GM21529 (cell line): ENCODE results near the gene PTK7.

Experiments used
- ATAC-seq: cut with Tn5 transposase; IDR thresholded peaks from one replicate; pipeline ENCODE4 v1.9.1; 2021; ENCODE audit not compliant: unreplicated experiment

PTK7 gene

DNA sequence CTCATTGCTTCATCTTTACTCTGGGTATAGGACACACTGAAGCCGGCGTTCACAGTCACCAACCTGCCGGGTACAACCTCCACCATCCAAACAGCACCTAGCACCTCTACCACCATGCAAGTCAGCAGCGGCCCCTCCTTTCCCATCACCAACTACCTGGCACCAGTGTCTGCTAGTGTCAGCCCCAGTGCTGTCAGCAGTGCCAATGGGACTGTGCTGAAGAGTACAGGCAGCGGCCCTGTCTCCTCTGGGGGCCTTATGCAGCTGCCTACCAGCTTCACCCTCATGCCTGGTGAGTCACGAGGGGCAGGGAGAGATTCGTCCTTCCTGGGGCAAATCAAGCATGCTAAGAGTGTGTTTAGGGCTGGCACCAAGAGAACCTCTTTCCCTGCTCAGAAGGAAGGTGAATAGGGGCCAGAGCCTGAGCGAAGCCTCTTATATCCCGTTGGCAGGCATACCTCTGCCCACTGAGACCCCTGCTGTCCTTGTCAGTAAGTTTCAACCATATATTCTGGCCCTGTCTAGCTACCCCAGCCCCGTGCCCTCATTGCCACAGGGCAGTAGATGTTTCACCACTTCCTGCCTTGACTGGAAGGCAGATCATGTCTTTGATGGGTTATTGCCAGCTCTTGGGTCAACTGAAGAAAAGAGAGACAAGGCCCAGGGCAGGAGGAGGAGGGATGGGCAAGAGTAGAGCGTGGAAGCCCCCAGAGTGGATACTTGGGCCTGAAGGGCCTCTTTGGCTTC, 99.7 kb downstream of the PTK7 start:
- no peak for ATAC-seq

DNA sequence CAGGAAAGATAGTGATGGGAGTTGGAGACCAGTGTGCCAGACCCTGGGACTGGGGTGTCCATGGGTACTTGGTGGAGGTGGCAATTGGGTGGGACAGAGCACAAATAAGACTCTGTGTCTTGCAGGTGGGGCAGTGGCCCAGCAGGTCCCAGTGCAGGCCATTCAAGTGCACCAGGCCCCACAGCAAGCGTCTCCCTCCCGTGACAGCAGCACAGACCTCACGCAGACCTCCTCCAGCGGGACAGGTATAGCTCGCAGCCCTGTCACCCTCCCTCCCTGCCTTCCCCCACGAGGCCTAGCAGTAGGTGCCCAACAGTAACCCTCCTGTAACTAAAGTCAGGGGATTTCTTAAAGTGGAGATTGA, 100.3 kb downstream of the PTK7 start:
- no peak for ATAC-seq

DNA sequence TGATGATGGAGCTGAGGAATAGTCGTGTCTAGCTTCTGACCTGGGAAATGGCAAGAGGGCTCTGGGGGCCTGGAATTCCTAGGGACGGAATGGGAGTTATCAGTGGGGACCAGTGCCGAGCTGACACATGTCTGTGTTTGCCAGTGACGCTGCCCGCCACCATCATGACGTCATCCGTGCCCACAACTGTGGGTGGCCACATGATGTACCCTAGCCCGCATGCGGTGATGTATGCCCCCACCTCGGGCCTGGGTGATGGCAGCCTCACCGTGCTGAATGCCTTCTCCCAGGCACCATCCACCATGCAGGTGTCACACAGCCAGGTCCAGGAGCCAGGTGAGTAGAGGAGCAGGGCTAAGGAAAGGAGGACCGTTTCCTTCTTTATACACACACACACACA, 102.0 kb downstream of the PTK7 start:
- no peak for ATAC-seq

DNA sequence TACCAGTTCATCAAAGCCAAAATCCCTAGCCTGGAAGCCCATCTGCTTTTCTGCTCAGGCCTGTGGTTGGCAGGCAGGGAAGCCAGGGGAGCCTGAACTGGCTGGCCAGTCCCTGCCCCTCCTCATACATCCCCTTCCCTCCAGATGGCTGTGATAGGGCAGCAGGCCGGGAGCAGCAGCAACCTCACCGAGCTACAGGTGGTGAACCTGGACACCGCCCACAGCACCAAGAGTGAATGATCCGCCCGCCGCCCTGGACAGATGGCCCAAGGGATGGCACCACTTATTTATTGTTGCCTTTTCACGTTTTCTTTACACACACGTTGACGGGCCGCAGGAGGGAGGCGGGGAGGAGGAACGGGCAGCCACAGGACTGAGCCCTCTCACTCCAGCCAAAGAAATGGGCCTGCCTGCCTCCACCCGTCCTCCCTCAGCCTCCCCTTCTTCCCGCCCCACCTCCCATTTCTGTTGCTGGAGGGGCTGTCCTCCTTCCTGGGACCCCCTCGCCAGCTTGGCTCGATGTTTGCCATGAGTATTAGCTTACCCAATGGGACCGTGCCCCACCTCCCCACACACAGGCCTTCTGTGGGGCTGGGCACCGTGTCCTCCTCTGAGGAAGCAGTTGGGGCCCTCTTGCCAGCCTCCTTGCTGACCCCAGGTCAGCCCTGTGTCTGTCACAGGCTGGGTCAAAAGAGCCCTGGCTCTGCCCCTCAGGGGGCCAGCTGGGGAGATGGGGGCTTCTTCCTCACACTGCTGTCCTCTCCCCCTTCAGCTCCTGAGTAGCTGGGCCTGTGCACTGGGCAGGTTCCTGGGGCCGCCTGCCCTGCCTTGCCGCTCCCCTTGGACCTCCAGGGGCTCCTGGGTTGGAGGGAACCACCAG, 103.1 kb downstream of the PTK7 start:
- ATAC-seq = no peak

DNA sequence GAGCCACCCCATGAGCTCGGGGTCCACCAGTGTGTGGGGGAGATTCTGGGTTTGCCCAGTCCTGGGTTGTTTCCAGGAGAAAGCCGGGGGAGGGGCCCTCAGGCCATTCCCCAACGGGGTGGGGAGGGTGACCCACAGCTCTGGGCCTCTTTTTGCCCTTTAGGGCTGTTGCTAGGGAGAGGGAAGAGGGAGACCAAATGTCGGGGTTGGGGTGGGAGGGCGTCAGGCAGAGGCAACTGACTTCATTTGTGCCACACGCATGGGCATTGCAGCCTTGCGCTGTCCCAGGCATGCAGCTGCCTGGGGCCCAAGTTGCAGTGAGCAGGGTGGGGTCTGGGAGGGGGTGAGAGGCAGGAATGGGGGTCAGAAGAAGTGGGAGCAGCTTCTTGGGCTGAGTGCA, 103.9 kb downstream of the PTK7 start:
- no peak for ATAC-seq

DNA sequence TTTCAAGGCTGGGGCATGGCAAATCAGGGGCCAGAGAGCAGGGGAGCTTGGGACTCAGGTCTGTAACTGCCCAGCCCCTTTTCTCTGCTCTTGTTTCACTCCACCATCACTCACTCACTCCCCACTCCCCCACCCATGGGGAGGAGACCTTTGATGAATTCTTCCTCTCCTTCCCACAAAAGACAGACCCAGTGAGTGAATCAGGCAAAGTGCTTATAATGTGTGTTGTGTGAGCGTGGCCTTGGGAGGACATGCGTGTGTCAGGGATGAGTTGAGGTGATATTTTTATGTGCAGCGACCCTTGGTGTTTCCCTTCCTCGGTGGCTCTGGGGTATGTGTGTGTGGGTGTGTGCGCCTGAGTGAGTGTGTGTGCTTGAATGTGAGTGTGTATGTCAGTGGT, 104.9 kb downstream of the PTK7 start:
- no peak for ATAC-seq

DNA sequence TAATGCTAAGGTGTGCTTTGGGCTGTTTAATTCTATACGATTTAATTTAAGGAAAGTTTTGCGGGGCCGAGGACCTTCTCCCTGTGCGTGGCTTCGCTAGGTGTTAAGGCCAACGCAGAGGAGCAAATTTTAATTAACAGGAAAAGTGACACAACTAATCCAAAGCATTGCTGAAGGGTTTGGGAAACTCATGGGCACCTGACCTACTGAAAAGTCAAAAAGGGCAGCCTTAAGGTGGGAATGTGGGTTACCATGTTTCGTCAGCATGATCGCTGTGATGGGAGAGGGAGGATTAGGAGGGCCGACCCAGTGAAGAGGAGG, 105.5 kb downstream of the PTK7 start:
- ATAC-seq = no peak

DNA sequence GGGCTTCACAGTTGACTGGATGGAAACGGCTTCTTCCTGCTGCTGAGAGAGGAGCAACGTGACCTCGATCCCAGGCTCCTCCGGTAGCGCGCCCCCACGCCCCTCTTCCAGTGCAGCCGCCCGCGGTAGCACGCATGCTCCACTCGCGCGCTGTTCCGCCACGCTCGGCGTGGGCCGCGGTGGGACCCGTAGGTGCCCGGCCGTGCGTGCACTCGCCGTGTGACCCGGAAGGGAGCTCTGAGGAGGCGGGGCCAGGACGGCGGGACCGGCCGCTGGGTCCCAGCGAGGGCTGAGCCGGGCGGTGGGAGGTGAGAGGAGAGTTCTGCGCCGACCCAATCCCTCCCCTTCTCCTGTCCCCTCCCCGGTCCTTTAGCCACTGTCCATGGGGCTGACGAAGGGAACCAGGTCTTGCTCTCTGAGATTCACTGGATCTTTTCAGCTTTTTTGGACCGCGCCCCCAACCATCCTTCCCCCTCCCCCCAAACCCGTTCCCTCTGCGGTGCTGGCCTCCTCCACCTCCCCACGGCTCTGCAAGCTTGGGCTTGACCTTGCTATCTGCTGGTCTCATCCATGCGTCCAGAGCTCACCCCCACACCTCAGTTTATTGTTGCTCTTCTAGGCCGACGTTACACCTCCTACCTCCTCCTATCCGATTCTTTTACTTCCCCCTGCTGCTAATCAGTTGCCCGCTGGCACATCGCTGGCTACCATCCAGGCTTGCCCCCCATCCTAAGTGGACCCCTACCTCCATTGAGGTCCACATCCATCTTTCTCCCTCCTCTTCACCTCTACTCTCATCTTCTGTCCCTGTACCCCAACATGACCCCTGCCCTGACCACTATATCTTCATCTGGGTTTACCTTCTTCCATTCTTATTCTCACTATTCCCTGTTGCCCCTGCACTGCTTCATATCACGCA, 106.1 kb downstream of the PTK7 start, which contains the start of gene CUL9:
Gene CUL9, plus strand, starts transcription at position 255 of the 919 bp plus-strand sequence. CDS start 2,115 bp downstream, outside the sequence.
- peak; percentile 94 for ATAC-seq

DNA sequence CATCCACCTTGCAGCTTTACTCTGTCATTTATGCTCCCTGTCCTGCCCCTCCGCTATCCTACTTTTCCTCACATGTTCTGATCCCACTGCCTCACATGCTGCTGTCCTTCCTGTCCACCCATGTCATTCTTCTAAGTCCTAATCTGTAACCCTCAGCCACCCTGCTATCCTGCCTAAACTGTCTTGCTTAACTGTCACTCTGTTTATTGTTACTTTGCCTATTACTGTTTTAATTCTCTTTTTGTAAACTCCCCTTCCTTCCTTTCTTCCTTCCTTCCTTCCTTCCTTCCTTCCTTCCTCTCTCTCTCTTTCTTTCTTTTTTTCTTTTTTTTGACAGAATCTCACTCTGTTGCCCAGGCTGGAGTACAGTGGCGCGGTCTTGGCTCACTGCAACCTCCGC, 107.3 kb downstream of the PTK7 start:
- no peak for ATAC-seq

DNA sequence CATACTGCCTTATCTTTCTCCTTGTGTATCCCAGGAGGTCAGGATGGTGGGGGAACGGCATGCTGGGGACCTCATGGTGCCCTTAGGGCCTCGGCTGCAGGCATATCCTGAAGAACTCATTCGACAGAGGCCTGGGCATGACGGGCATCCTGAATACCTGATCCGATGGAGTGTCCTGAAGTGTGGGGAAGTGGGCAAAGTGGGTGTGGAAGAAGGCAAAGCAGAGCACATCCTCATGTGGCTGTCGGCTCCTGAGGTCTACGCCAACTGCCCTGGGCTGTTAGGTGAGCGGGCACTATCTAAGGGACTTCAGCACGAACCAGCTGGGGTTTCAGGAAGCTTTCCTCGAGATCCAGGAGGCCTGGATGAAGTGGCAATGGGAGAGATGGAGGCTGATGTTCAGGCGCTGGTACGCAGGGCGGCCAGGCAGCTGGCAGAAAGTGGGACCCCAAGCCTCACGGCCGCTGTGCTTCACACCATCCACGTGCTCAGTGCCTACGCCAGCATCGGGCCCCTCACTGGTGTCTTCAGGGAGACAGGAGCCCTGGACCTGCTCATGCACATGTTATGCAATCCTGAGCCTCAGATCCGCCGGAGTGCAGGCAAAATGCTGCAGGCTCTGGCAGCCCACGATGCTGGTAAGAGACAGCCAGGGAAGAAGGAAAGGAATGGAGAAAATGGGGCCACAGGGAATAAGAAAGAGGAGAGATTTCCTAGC, 108.3 kb downstream of the PTK7 start:
- no peak for ATAC-seq

DNA sequence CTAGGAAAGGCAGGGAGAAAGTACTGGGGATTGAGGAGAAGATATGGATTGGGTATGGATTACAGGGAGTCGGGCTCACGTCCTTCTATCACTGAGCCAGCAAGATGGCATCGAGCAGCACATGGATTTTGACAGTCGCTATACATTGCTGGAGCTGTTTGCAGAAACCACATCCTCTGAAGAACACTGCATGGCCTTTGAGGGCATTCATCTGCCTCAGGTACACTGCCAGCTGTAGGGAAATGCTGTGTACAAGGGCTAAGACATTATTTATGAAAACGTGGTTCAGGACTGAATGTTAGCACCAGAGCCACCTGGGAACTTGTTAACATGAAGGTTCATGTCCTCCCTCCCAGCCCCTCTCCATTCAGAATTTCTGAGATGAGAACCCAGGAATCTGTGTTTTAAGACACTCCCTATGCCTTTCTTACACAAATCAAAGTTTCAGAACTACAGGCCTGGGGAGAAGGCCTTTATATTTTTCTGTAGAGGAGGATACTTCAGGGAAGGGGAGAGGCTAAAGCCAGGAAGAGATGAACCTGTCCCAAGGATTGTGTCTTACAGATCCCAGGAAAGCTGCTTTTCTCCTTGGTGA, 109.4 kb downstream of the PTK7 start:
- no peak for ATAC-seq

DNA sequence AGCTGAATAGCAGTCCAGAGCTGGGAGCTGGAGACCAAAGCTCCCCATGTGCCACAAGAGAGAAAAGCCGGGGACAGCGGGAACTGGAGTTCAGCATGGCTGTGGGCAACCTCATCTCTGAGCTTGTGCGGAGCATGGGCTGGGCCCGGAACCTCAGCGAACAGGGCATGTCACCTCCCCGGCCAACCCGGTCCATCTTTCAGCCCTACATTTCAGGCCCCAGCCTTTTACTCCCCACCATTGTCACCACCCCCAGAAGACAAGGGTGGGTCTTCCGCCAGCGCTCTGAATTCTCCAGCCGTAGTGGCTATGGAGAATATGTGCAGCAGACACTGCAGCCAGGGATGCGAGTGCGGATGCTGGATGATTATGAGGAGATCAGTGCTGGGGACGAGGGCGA, 109.9 kb downstream of the PTK7 start:
- no peak for ATAC-seq

DNA sequence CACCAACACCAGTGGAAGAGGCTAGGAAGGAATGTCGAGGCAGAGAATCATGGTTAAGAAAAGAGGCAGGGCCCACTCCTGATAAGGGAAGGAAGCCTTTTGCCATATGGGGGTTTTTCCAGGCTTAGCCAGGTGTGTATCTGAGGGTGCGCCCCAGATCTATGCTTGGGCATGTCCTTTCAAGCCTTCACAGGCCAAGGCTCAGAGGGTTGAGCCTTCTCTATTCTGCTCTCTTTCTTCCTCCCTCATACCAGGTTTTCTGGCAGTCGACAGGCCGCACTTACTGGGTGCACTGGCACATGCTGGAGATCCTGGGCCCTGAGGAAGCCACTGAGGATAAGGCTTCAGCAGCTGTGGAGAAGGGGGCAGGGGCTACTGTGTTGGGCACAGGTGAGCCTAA, 110.6 kb downstream of the PTK7 start:
- ATAC-seq = no peak

DNA sequence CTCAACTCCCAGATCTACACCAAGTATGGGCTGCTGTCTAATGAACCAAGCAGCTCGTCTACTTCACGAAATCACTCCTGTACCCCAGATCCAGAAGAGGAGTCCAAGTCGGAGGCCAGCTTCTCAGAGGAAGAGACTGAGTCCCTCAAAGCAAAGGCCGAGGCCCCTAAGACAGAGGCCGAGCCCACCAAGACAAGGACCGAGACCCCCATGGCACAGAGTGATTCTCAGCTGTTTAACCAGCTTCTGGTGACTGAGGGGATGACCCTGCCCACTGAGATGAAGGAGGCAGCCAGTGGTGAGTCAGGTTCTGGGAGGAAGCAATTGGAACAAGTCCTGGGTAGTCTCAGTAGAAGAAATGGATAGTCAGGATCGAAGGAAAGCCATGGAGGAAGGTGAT, 111.7 kb downstream of the PTK7 start:
- ATAC-seq = no peak

DNA sequence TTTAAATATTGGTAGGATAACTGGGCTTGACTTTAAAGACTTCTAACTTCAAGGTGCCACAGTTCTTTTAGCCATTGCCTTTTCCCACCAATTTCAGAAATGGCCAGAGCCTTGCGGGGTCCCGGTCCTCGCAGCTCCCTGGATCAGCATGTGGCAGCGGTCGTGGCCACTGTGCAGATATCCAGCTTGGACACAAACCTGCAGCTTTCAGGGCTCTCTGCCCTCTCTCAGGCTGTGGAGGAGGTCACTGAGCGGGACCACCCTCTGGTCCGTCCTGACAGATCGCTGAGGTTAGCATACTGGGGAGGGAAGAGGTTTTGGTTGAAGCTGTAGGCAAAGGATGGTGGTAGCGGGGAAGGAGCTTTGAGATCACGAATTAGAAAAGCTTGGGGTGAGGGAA, 112.3 kb downstream of the PTK7 start:
- ATAC-seq = no peak

DNA sequence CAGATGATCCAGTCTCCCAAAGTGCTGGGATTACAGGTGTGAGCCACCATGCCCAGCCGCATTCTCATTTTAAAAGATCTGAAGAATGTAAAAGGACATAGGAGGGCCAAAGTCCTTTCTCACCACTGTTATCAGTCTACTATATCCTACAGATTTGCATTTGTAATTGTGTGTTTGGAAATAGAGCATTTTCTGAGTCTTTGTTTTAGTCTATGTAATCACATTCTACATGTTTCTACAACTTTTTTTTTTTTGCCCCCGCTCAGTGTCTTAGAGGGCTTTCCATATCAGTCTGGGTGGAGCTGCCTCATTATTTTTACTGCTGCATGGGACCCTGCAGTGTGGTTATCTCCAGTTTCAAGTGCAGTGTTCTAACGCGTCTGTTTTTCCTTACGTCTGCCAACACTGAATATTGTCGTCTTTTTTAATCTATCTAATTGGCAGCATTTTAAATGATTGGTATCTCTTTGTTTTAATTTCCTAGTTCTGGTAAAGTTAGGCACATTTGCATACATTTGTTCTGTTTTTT, 113.7 kb downstream of the PTK7 start:
- ATAC-seq = no peak

DNA sequence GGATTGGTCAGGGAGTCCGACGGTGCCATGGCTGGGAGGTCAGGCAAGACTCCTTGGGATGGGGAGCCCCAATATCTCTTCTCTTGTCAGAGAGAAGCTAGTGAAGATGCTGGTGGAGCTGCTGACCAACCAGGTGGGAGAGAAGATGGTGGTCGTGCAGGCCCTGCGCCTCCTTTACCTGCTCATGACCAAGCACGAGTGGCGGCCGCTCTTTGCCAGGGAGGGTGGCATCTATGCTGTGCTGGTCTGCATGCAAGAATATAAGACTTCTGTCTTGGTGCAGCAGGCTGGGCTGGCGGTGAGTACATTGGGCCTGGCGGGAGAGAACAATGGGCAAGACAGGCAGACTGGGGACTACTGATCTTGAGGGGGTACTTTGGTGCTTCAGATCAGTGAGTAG, 116.8 kb downstream of the PTK7 start:
- ATAC-seq = no peak

DNA sequence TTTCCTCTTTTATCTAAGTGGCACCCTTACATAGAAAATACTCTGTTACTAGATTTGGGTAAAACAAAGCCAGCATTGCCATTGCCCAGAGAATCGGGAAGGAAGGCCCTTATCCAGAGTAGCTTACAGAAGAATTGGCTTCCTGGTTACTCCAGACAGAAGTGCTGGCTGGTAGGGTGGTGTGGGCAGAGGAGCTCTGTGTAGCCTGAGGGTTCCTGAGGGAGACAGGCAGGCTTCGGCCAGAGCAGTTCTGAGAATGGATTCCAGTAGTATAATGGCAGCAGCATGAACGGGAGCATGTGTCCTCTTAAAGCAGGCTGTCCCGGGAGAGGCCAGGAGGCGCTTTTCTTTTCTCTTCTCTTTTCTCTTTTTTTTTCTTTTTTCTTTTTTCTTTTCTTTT, 117.8 kb downstream of the PTK7 start:
- ATAC-seq = no peak

DNA sequence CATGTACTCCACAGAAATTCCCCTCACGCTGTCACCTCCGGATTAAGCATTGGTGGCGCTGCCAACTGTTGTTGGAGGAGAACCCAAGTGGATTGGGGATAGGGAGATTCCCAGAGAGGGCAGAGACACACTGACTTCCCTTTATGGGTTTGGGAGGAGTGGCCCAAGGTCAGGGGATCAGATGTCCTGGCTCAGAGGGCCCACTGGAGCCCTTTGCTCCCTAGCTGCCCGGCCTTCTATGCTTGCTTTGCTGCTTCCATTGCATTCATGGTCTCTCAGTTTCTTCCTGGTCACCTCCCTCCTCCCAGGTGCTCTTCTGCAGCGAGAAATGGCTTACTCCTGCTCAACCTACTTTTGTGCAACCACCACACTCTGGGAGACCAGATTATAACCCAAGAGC, 120.2 kb downstream of the PTK7 start:
- ATAC-seq = no peak

DNA sequence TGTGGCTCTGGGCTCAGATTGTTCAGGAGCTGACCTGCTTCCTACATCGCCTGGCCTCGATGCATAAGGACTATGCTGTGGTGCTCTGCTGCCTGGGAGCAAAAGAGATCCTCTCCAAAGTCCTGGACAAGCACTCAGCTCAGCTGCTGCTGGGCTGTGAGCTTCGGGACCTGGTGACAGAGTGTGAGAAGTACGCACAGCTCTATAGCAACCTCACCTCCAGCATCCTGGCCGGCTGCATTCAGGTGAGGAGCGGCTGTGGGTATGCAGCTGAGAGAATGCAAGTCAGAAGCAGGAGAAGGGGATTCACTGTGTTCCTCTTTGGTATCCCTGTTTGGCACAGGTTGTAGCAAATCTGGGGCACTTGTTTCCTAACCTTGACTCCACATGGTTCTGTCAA, 123.8 kb downstream of the PTK7 start:
- no peak for ATAC-seq
